HG02798 (cell line): ENCODE measurements around the gene QRICH2.
"Not testable (repeated sequence)": the region's sequence is repeated elsewhere in the genome, so short reads cannot be mapped to it uniquely, and the experiment has no call there.

Experiments used
- ATAC-seq: cut with Tn5 transposase; IDR thresholded peaks from one replicate; pipeline ENCODE4 v1.9.1; 2021; ENCODE audit warnings: mild to moderate bottlenecking; ENCODE audit not compliant: unreplicated experiment, poor library complexity

QRICH2 gene

DNA sequence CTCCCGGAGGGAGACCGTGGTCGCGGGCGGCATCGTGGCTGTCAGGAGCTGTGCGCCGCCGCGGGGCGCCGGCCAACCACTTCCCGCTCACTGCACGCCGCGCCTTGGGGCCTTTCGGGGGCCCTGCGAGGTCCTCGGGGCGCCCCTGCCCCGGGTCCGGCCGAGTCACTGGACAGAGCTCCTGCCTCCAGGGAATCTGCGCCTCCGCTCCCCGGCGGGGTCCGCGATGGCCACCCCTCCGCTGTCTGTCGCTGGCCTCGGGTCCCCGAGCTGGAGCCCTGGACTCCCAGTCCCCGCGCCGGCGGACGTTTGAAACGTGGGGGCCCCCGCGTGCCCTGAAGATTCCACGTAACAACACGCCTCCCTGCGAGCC lies at the start of gene QRICH2:
Gene QRICH2, minus strand, starts transcription at position 311 of the 373 bp plus-strand sequence. Its CDS starts 278 bp downstream, at position 33.
- no peak for ATAC-seq

DNA sequence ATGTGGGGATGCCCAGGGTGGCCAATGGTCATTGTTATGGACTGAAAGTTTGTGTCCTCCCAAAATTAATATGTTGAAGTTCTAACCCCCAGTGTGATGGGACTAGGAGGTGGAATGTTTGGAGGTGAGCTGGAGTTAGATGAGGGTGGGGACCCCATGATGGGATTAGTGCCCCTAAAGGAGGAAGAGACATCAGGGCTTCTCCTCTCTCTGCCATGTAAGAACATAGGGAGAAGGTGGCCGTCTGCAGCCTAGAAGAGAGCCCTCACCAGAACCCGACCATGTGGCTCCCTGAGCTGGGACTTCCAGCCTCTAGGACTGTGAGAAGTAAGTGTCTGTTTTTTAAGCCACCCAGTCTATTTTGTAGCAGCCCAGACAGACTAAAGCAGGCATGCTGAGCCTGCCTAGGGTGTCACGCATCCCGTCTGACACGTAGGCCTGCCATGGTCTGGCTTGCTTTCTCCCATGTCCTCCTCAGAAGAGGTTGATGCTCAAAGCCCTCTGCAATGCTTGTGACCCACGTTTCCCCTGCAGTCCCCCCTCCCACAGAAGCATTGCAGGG lies 49.6 kb upstream of the QRICH2 start:
- ATAC-seq = no peak

- ATAC-seq = no peak
Measured at GRCh38 chr17:76356803-76357456, 48.9 kb upstream of the QRICH2 start.

- ATAC-seq = no peak
Measured at GRCh38 chr17:76354747-76355310, 46.8 kb upstream of the QRICH2 start.

- ATAC-seq = no peak
Measured at GRCh38 chr17:76354317-76354729, 46.2 kb upstream of the QRICH2 start.

GRCh38 chr17:76353599-76354316 lies 45.7 kb upstream of the QRICH2 start, which contains the start of gene PRPSAP1:
TSS of gene PRPSAP1 (minus strand) at chr17:76353916. CDS start at chr17:76353703, 213 bp downstream.
- peak; percentile 91 for ATAC-seq

DNA sequence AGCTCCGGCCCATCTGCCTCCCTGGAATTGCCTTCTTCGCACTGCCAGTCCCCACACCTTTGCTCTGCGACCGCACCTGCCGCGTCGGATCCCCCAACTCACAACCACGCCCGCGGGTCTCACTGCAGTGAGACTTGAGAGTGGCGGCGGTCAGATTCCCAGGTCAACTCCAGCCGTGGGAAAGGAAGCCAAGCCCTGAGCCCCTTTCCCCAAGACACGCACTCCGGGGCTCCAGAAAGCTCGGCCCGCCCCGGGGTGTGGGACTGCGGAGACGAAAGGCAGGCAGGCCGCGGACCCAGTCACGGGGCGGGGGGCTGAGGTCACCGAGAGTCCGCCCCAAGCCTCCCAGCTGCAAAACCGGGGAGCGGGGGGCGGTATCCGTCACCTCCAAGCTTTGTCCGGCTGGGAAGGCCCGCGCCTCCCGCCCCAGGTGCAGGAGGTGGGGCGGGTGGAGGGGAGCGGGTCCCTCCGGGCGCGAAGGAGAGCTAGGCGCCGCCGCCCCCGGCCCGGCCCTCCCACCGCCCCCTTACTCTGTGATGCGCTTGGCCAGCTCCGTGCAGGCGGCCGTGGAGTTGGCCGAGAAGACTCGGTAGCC lies 45.0 kb upstream of the QRICH2 start:
- ATAC-seq = peak; percentile 17

GRCh38 chr17:76351526-76352071 lies 43.5 kb upstream of the QRICH2 start:
- no peak for ATAC-seq

DNA sequence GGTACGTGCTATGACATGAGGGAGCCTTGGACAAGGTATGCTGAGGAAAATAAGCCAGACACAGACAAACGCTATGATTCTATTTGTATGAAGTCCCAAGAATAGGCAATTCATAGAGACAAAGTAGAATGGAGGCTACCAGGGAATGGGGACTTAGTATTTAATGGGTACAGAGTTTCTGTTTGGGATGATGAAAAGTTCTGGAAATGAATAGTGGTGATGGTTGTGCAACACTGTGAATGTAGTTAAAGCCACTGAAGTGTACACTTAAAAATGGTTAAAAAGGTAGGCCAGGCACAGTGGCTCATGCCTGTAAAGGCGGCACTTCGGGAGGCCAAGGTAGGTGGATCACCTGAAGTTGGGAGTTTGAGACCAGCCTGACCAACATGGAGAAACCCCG lies 42.4 kb upstream of the QRICH2 start:
- ATAC-seq = no peak

DNA sequence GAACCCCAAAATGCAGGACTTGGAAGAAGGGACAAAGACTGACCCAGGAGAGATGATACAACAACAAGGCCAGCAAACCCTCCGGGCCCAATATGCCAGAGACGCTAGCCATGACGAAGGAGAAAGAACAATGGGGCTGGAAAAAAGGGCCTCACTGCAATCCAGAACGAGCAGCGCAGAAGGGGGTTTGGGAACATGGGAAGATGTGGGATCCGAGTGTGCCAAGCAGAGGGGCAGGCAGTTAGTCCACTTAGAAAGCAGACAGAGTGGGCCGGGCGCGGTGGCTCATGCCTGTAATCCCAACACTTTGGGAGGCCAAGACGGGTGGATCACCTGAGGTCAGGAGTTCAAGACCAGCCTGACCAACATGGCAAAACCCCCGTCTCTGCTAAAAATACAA lies 38.9 kb upstream of the QRICH2 start:
- ATAC-seq = not testable (repeated sequence)

GRCh38 chr17:76345377-76345974 lies 37.4 kb upstream of the QRICH2 start:
- ATAC-seq = no peak

GRCh38 chr17:76343106-76343505 lies 35.0 kb upstream of the QRICH2 start:
- ATAC-seq = no peak

GRCh38 chr17:76341301-76341700 lies 33.2 kb upstream of the QRICH2 start:
- ATAC-seq = no peak

GRCh38 chr17:76337413-76337777 lies 29.3 kb upstream of the QRICH2 start:
- no peak for ATAC-seq

DNA sequence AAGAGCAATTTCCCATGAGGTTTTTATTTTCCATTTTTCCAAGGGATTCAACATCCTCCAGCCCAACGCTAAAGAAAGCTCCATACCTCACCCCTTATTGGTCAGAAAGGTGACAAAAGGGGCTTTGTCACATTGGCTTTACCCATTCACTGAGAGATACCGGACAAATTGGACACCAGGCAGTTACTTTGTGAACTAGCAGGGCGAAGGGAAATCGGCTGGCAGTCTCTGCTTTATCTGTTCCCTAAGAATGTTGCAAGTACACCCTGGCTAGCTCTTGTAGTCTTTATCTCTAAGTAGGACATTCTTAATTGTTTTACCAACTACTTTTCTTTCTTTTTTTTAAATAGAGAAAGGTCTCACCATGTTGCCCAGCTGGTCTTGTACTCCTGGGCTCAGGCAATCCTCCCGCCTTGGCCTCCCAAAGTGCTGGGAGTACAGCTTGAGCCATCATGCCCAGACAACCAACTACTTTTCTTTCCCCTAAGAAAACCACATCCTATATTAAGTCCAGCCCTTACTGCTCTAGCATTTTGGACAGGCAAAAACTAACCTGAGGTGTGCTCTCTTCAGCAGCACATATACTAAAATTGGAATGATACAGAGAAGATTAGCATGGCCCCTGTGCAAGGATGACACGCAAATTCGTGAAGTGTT lies 28.8 kb upstream of the QRICH2 start:
- ATAC-seq = no peak

- ATAC-seq = no peak
Measured at GRCh38 chr17:76335716-76336381, 27.8 kb upstream of the QRICH2 start.

GRCh38 chr17:76333673-76334505 lies 25.8 kb upstream of the QRICH2 start:
- no peak for ATAC-seq

- no peak for ATAC-seq
Measured at GRCh38 chr17:76331083-76331482, 23.0 kb upstream of the QRICH2 start.
